HG03280 (cell line): Measurements from ENCODE around the gene WIZ.

Source experiments
- ATAC-seq: cut with Tn5 transposase; IDR thresholded peaks from one replicate; pipeline ENCODE4 v1.9.1; 2021; ENCODE audit warnings: mild to moderate bottlenecking, moderate library complexity; ENCODE audit not compliant: unreplicated experiment

WIZ gene

GRCh38 chr19:15445227-15445605, 4.5 kb downstream of the WIZ start:
- no peak for ATAC-seq

GRCh38 chr19:15444505-15445226, 5.1 kb downstream of the WIZ start:
- ATAC-seq = no peak

DNA sequence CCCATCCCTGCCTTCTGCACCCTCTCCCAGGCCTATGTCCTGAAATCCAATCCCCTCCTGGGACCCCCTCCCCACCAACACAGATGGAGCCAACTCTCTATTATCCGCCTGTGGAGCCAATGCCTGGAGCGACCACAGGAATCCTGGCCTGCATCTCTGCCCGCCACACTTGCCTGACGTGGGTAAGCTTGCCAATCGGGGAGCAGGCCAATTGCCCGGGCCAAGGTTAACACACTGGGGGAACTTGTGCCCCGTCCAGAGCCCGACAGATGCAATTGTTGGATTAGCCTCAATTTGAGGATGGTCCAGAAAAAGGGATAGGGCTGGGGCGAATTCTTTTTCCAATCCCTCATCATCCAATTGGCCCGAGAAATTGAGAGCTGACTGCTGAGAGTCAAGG, 5.9 kb downstream of the WIZ start:
- no peak for ATAC-seq

DNA sequence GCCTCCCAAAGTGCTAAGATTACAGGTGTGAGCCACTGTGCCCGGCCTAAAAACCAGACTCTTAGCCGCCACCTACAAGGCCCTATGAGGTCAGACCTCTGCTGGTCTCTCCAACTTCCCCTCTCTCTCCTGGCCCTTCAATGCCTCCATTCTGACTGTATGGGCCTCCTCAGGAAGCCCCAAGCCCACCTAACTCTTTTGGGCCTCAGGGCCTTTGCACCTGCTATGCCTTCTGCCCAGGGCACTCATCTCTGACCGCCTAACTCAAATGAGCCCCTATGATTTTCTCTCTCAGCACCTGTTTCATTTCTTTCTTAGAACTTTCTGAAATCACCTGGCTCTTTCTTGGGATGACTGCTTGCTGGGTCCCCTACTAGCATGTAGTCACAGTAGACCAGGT, 6.4 kb downstream of the WIZ start:
- no peak for ATAC-seq

GRCh38 chr19:15442142-15442920, 7.4 kb downstream of the WIZ start:
- ATAC-seq = no peak

DNA sequence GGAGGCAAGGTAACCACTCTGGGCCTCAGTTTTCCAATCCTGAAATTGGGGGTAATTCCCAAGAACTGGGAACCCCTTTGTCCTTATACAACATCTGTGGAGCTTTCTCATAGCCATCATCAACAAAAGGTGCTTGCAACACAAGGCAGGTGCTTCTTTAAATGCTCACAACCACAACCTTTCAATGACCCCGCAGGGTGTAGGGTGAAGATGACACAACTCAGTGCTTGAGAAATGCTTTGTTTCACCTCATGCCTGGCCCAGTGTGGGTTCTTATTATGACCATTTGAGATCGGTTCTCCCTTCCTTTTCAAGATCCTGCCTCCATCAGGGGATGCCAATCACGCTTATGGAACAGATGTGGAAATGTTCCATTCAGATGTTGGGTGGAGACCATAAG, 8.4 kb downstream of the WIZ start:
- ATAC-seq = no peak

DNA sequence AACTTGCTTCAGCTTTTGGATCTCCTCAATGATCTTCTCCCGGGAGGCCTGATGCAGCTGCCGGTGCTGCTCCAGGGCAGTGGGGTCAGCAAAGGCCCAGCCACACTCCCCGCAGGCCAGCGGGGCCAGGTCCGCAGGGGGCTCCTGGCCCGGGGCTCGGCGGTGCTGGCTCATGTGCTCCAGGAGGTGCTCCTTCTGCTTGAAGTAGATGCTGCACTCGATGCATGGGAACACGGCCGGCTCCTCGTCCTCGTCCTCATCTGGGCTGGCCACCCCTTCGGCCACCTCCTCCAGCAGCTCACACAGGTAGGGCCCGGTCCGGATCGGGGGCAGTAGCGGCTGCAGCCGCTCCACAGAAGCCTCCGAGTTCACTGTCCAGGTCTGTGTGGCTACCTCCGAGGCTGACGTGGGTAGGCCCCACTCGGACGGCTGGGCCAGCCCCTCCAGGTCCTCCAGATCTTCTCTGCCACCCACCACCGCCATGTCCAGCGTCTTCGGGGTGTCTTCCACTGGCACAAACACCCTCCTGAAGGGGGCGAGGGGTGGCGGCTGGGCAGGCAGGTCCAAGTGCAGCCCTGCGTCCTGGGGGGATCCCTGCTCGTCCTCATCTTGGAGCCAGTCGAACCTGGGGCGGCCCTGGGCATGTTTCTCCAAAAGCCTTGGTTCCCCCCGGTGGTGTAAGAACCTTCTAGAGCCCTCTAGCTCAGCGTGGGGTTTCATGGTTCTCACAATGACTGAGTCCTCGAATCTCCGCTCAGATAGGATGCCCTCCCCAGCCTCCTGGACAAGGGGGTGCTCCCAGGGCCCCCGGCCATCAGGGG, 9.7 kb downstream of the WIZ start:
- no peak for ATAC-seq

GRCh38 chr19:15439078-15439799, 10.5 kb downstream of the WIZ start:
- no peak for ATAC-seq

GRCh38 chr19:15438577-15438976, 11.2 kb downstream of the WIZ start:
- ATAC-seq = no peak

- no peak for ATAC-seq
Measured at GRCh38 chr19:15438124-15438496, 11.6 kb downstream of the WIZ start.

- no peak for ATAC-seq
Measured at GRCh38 chr19:15437355-15438123, 12.2 kb downstream of the WIZ start.

GRCh38 chr19:15436826-15437110, 13.0 kb downstream of the WIZ start:
- ATAC-seq = no peak

- no peak for ATAC-seq
Measured at GRCh38 chr19:15436012-15436825, 13.5 kb downstream of the WIZ start.

- ATAC-seq = no peak
Measured at GRCh38 chr19:15433519-15434069, 16.2 kb downstream of the WIZ start.

GRCh38 chr19:15432629-15433518, 16.9 kb downstream of the WIZ start:
- peak; percentile 75 for ATAC-seq

DNA sequence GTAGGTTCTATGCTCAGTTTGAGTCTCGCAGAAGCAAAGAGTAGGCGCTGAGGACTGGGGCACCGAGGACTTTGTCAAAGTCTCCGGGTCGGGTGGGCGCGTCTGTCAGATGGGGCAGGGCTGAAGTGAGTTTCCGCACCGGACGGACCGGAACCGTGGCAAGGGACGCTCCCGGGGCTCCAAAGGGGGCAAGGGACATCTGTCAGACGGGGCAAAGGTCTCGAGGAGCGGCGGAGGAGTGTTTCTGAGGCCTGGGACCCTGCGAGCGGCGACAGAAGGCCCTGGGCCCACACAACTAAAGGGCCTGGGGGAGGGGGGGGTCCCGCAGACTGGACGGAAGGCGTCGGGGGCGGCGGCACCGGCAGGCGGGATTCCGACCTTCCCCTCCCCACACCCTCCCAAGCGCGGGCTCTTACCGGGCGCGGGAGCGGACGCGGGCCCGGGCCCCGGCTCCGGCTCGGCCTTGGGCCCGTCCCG, 17.7 kb downstream of the WIZ start:
- ATAC-seq = no peak

GRCh38 chr19:15431396-15432017, 18.2 kb downstream of the WIZ start:
- ATAC-seq = no peak
